Pancreas (tissue), 10 donors: ENCODE measurements around the gene NELFCD. TPM values are rescaled to one million over a fixed set of nuclear protein-coding genes. Genes with fewer than 3 reads are reported as not detected.

ENCODE experiments used
- ATAC-seq, 4 donors: fragments of 200-7000 bp; cut with Tn5 transposase; one replicate each; pipeline versions ENCODE4 v1.8.0 to v1.9.1; 2020; ENCODE audit warnings: mild to moderate bottlenecking in 4 of 4, moderate library complexity in 4 of 4
- DNase-seq, 6 donors: peaks; one replicate each; pipeline ENCODE4 v3.0.0-alpha.2; 2020
- FAIRE-seq: peaks from 2 replicates; lab custom pipeline; 2012; peaks lifted over from hg19 to GRCh38; lab: Jason Lieb, UNC
- H3K27ac ChIP-seq, 4 donors: fragments of 200-600 bp; sonication (generic); 1 replicate in 3 of 4; 2 replicates in 1 of 4; pipeline versions ENCODE4 v1.5.0 to v1.8.0; 2020
- H3K27me3 ChIP-seq, 4 donors: fragments of 200-600 bp; one replicate each; pipeline ENCODE4 v1.8.0; 2021
- H3K36me3 ChIP-seq, 3 donors: fragments of 200-600 bp; sonication (generic) in 1 of 3; one replicate each; pipeline versions ENCODE4 v1.5.0 to v1.8.0; 2020 to 2021
- H3K4me1 ChIP-seq, 3 donors: fragments of 200-600 bp; one replicate each; pipeline ENCODE4 v1.8.0; 2021
- H3K4me3 ChIP-seq, 4 donors: fragments of 200-600 bp; sonication (generic) in 2 of 4; one replicate each; pipeline versions ENCODE4 v1.5.0 to v1.8.0; 2020 to 2021
- H3K9me3 ChIP-seq, 4 donors: fragments of 200-600 bp; one replicate each; pipeline ENCODE4 v1.8.0; 2021
- WGBS, 2 donors: extraction: QIAGEN DNeasy Blood & Tissue Kit; methylation state at CpG; one replicate each; pipeline ENCODE4 v1.1.7; 2013; 5-methylcytosine and 5-hydroxymethylcytosine counted together
- intact Hi-C, 3 donors: fragments of 100-400 bp; cut with DNase I; formaldehyde crosslinking; loops; one replicate each; pipeline versions ENCODE4 v1.11.1 to v1.14.2; 2022
- polyA plus RNA-seq, 2 donors: library from polyadenylated mRNA; stranded (reverse); fragments of 200-250 nt; gene quantifications; one replicate each; pipeline ENCODE4 v1.2.3, GENCODE V29; 2013
- total RNA-seq, 6 donors: library from RNA; stranded (reverse); fragmentation: NEBNext Ultra II Directional in 4 of 6; extraction: Animal tissue kit (Norgen Biotek cat#: 25700) in 4 of 6; gene quantifications; one replicate each; pipeline versions ENCODE4 v1.2.1 to v1.2.4, GENCODE V29; 2021 to 2023
- TF ChIP-seq, protein P1 (sequence below), 4 donors: fragments of 200-600 bp; sonication (generic) in 3 of 4; IDR thresholded peaks; one replicate each; pipeline versions ENCODE4 v1.5.0 to v1.8.0; 2021; ENCODE audit warnings: antibody characterized with exemption in 4 of 4
- donor health status: healthy with polysubstance abuse.
- donor health status: DM: no; HTN: no; CAD: no; lungs with moderate emphysema.
- donor health status: DM: no; HTN: no; CAD: no.
- donor health status: control.
- donor health status: control.
- donor health status: Bipolar disorder and iron deficiency.
- donor health status: DM: yes; HTN: yes; CAD: no.
- donor health status: DM: no; HTN: no; CAD: no.
- donor health status: DM: no; HTN: no; CAD: no.
- donor health status: DM: yes; HTN: yes; CAD: no.

NELFCD gene
- total and polyA plus RNA-seq, 8 donors: 17.3 to 66.4 (median 29.4) TPM

DNA sequence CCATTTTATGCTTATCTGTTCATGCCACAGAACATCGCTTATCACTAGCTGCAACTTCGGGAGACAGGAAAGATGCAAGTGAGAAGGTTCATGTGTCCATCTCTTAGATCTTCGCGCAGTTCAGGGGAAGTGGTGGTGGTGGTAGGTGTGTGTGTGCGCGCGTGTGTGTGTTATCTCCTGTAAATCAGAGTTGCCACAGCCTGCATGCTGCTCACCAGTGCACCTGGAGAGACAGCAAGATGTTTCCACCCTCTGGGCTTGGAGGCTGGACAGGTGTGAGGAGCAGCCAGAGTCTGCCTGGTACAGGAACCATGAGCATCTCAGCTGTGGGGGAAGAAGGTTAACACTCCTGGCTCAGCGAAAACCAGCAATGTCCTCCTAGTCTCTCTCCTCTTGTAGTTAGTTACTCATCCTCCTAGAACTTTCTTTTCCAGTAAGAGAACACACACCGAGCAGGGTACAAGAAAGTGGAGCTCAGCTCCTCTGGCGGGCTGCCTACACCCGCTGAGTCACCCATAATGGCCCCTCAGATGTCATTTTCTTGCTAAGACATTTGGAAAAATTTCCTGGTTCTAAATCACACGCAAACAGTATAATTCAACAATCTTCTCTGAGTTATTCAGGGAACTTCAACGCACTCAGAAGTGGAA is 33.0 kb downstream of the NELFCD start:
- ATAC-seq (no peak), FAIRE-seq (no peak), DNase-seq (peak in 1 of 6 donors; percentile 5)
- Histone ChIP-seq H3K36me3 (no peaks in the 10 kb centered on the region), H3K9me3 (no peaks in the 10 kb centered on the region), H3K4me3 (no peak overlapping the region), H3K27me3 (no peaks in the 10 kb centered on the region), H3K27ac (no peak overlapping the region), H3K4me1 (no peaks in the 10 kb centered on the region)
- WGBS, 2 donors: 75 to 77% methylated on average over 13 of the region's 13 CpGs
- TF ChIP-seq, protein P1, sequence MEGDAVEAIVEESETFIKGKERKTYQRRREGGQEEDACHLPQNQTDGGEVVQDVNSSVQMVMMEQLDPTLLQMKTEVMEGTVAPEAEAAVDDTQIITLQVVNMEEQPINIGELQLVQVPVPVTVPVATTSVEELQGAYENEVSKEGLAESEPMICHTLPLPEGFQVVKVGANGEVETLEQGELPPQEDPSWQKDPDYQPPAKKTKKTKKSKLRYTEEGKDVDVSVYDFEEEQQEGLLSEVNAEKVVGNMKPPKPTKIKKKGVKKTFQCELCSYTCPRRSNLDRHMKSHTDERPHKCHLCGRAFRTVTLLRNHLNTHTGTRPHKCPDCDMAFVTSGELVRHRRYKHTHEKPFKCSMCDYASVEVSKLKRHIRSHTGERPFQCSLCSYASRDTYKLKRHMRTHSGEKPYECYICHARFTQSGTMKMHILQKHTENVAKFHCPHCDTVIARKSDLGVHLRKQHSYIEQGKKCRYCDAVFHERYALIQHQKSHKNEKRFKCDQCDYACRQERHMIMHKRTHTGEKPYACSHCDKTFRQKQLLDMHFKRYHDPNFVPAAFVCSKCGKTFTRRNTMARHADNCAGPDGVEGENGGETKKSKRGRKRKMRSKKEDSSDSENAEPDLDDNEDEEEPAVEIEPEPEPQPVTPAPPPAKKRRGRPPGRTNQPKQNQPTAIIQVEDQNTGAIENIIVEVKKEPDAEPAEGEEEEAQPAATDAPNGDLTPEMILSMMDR (IDR thresholded peaks at IDR 0.05): no peak
- intact Hi-C loops: no loop called here

- WGBS, 2 donors: 86 to 89% methylated on average over 17 of the region's 17 CpGs
- Histone ChIP-seq H3K4me3 (no peak overlapping the region), H3K4me1 (no peaks in the 10 kb centered on the region), H3K9me3 (no peaks in the 10 kb centered on the region), H3K27me3 (no peaks in the 10 kb centered on the region), H3K27ac (no peak overlapping the region), H3K36me3 (no peaks in the 10 kb centered on the region)
- intact Hi-C loops: no loop called here
- ATAC-seq: no peak
- TF ChIP-seq, protein P1 (IDR thresholded peaks at IDR 0.05): no peak
- DNase-seq: peak in 1 of 6 donors; percentile 9
- FAIRE-seq: no peak
Measured at GRCh38 chr20:59014680-59015389, 33.8 kb downstream of the NELFCD start.

DNA sequence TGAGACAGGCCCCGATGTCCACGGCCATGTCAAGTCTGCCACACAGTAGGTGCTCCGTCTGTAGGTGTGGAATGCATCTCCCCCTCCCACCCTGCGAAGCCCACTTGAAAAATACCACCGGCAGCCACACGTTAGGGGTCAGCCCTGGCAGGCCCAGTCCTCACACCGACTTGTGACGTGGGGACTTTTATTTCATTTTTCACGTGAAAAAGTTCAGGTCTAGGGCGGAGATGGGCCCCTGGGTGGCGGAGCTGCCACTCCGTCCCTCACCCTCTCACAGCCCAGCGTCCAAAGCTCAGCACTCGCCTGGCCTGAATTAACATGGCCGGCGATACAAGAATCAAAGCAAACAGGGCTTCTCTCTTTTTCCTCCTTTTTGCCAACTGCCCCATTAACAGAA is 34.4 kb downstream of the NELFCD start:
- intact Hi-C loops: no loop called here
- peak in 1 of 6 donors; percentile 6 for DNase-seq
- H3K27me3 ChIP-seq: no peaks in the 10 kb centered on the region
- WGBS, 2 donors: 81 to 83% methylated on average over 16 of the region's 16 CpGs
- no peaks in the 10 kb centered on the region for H3K36me3 ChIP-seq
- no peaks in the 10 kb centered on the region for H3K9me3 ChIP-seq
- TF ChIP-seq, protein P1 (IDR thresholded peaks at IDR 0.05): no peak
- no peaks in the 10 kb centered on the region for H3K4me1 ChIP-seq
- ATAC-seq: no peak
- no peak overlapping the region for H3K4me3 ChIP-seq
- FAIRE-seq: no peak
- no peak overlapping the region for H3K27ac ChIP-seq

- intact Hi-C loops: no loop called here
- 71 to 75% methylated on average over 15 to 16 of the region's 16 CpGs for WGBS, 2 donors
Measured at GRCh38 chr20:59015812-59016711, 35.0 kb downstream of the NELFCD start.

More at GRCh38 chr20:59015812-59016711, 35.0 kb downstream of the NELFCD start:
- FAIRE-seq (no peak), DNase-seq (peak in 3 of 6 donors; percentile 0 to 39 (median 4)), ATAC-seq (peak in 2 of 4 donors; percentile 65 to 74)
- Histone ChIP-seq H3K27me3 (no peaks in the 10 kb centered on the region), H3K4me3 (no peak overlapping the region), H3K36me3 (no peaks in the 10 kb centered on the region), H3K27ac (no peak overlapping the region), H3K4me1 (no peaks in the 10 kb centered on the region), H3K9me3 (no peaks in the 10 kb centered on the region)
- TF ChIP-seq, protein P1 (IDR thresholded peaks at IDR 0.05): no peak
